ENCODE measurements around the gene DRGX.

Gene DRGX

DNA sequence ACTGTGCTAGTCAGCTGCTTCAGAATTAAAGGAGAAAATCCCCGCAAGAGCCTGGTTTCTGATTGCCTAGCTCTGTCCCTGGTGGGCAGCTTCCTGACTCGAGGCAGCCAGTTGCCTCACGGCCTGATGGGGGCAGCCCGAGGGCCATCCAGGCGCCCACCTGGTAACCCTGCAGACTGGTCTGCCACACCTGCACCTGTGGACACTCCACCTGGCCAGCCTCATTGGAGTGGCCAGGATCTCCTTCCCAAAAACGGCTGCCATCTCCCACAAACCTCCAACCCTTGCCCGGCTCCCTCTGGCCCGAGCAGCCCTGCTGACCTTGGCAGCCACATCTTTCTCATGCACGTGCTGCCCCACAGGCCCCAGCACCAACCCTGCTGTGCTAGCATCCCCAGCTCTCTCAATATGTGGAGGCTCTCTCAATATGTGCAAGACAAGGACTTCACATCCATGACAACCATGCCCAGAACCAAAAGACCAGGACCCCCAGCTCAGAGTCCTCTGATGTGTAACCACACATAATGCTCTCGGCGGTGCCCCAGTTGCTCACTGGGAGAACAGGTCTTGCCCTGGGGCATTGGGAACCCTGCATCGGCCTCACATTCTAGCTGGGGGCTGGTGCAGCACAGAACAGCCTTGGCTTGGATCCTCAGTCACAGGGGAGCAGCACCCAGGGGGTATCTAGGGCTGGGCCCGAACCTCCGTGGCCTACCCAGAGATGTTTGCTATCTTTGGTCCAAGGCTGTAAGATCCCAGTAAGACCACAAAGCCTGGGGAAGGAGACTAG lies 14.6 kb downstream of the DRGX start:
- DNase-seq: no peak

DNA sequence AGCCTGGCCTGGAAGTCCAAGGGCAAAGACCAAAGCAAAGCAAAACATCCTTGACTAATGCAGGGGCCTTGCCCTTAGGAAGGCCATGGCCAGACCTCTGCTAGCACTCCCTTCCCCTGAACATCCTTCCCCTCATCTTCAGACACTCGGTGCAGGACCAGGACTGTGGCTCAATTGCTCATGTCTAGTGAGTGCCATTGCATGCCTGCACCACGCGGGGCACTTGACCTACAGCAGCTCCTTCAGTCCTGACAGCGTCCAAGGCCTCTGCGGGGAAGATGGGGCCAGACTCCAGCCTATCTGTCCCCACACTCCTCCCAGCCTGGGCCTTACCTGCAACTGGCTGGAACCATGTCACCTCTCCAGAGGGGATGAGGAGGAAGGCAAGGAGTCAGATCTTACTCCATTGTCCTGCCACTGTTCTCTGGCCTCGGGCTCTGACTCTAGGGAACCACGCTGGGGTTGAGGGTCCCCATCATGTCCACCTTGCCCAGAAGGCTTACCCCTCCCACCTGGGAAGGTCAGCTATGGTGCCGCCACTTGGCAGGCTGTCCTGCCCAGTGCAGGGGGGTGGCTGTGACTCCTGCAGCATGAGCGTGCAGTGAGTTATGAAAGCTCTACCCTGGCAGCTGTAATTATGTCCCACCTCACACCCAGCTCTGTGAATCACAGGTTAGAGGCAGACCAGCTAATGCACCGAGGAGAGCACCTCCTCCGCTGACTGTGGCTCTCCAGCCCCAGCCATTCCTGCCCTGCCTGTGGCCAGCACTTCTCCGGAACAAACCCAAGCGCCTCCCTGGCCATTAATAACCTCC lies 16.1 kb downstream of the DRGX start:
- no peak for DNase-seq

DNA sequence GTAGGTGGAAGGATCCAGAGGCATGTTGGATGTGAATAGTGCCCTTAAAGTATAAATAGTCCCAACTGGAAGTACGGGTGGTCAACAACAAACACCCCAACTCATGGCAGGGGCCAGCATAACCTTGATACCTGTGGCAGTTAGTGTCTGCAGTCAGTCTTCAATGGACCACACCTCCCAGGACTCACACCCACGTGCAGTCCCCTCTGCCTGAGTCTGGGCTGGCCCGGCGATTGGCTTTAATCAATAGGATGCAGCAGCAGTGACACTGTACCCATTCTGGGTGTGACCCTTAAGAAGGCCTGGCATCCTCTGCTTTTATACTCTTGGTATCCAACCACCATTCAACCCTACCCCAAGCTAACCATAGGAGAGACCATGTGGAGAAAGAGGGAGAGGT lies 18.6 kb downstream of the DRGX start:
- no peak for DNase-seq

DNA sequence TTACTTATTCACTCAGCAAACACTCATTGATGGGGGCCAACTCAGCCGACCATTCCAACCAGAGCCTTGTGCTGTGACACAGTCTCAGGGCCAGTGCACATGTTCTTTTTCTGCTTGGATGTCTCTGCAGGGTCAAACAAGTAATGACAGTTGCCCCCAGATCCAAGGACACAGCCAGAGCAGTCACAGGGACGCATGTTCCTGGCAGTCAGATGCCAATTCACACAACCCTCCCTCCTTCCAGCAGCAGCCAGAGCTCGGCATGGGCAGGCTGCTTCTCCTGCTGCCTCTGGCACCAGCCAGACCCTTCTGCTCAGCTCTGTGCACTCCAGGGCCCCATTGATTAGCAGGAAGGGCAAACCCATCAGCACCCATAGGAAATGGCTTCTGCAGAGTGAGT lies 20.3 kb downstream of the DRGX start:
- no peak for DNase-seq

DNA sequence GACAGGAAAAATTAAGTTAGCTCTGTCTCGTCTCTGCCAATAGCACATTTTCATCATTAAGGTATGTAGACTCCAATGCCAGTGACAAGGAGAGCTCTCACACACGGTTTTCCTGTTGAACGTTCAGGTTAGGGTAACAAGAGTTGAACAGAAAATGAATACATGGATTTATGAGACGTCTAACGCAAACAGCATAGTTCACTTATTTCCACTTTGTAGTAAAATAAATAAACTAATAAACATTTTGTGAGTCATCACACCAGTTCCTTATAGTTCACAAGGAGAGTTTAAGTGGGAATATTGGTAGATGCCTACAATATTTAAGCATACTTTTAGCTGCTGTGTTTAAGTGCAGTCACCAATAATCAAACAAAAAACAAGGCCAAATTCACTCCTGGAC lies 21.1 kb downstream of the DRGX start:
- no peak for DNase-seq

DNA sequence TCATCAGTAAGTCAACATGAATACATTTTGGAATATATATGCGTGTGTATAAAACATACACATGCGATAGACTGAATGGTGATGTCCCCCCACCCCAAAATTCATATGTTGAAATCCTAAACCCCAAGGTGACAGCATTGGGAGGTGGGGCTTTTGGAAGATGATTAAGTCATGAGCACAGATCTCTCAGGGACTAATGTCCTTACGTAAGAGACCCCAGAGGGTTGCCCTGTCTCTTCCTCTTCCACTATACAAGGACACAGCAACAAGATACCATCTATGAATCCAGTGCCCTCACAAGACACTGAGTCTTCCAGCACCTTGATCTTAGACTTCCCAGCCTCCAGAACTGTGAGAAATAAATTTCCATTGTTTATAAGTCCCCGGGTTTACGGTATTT lies 22.5 kb downstream of the DRGX start:
- DNase-seq: no peak

DNA sequence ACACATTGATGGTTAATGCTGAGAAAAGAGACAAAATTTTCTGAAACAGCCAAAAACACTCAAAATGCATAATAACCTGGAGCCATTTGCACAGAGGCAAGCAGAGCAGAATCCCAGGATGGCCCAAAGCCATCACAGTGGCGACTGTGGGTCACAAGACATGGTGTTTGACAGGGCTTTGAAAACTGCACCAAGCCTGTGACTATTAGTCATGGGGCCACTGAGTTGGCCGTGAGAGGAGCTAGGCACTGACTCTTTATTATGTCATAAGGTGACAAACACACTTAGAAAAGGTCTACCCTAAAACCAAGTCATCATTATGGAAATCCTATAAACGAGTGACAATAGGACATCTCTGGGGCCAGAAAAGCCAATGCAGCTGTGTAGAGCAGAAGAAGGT lies 23.9 kb downstream of the DRGX start:
- DNase-seq: no peak

DNA sequence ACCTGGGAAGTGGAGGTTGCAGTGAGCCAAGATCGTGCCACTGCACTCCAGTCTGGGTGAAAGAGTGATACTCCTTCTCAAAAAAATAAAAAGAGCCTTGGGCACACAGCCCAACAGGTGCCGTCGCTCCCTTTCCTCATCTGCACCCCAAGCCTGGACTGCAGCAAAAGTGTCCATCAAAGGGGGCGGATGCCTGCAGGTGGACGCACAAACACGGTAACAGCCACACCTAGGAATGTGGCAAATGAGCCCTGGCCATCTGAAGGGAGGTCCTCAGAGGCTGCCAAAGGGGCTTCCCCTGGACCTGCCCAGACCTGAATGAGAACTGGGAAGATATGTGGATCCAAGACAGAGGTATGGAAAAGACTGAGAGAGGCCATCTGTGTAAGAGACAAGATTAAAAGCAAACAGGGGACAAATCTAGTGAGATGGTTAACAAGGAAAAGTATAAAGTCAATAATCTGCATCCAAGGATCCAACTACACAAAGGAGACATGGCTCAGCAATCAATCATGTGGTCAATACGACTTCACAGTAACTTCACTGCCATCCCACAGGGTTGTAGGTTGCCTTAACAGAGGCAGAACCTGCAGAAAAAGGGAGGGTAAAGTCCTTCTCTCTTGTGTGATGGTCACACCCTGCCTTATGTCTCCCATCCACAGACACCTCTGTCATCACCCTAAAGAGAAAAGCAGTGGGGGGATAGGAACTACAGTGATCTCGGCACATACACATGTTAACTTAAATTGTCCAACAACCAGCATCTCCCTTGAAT lies 25.4 kb downstream of the DRGX start:
- DNase-seq: no peak

DNA sequence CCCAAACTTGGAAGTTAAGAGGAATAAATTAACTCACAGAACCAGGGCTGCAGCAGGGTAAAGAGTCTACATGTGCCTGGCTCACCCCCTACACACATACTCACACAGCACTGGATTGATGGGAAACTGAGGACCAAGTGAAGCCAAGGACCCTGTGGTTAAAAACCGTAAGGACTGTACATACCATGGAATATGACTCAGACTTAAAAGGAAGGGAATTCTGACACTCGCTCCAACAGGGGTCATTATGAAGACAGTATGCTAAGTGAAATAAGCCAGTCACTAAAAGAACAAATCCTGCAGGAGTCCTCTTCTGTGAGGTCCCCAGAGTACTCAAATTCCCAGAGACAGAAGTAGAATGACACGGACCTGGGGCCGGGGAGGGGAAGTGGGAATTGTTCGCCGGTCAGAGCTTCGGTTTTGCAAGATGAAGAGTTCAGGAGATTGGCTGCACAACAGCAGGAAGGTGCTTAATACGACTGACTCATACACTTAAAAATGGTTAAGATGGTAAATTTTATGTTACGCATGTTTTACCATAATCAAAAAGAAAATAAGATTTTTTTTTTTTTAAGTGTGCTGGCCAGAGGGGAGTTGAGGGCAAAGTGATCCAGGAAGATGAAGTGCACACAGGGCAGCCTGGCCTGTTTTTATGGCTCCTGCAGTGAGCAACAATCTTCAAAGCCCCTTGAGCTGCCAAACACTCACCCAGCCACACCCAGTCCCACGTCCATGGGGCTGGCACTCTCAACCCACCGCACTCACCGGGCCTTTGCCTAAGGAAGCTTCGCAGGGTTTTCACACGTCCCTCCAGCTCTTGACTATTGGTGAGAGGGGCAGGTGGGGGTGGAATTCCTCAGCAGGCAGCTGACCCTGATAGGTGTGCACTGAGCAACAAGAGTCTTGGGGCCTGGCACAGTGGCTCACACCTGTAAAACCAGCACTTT lies 26.4 kb downstream of the DRGX start:
- no peak for DNase-seq

DNA sequence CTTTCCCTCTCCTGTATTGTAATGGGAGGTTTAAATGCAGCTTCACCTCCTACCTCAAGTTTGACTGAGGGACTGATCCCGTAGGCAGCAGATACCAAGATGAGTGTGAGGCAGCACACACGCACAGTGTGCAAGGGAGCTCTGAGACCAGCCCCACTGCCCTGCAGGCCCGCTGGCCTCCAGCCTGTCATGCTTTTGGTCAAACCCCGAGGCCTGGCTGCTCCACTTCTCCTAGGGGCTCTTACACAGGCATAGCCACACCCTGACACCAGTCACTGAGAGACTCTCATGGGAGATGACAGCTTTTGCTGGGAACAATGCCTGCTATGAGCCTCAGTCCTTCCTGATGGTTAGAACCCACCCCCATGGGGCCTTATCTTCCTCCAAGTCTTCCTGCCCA lies 27.6 kb downstream of the DRGX start:
- DNase-seq: no peak

DNA sequence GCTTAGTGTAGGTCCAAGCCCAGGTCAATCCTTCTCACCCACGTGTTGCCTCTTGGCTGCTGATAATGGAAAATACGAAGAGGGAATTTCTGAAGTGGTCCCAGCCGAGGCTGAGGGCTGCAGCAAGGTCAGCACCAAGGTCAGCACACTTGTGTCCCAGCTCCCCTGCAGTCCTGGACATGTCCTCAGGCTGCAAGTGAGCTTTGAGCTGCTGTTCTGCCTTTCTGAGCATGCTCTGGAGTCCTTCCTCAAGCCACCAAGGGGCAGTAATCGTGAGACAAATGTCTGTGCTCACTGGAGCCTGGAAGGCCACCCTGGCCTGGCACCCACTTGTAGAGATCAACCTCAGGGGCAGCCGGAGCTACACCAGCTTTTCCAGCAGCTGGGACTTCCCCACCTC lies 28.3 kb downstream of the DRGX start:
- no peak for DNase-seq

DNA sequence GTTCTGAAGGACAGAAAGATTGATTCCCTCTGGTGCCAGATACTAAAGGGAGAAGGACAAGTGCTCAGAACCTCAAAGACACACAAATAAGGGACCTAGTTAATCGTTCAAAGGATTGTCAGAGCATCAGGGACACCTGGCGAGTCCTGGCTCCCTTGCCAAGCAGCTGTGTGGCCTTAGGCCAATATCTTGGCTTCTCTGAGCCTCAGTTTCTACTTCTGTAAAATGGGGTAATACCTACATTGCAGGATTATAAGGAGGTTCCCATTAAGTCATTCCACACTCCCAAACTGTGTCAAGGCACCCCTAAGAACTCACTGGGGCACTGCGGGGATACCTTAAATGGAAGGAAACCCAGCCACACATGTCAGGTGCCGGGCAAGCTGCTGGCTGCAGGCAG lies 29.4 kb downstream of the DRGX start:
- no peak for DNase-seq

DNA sequence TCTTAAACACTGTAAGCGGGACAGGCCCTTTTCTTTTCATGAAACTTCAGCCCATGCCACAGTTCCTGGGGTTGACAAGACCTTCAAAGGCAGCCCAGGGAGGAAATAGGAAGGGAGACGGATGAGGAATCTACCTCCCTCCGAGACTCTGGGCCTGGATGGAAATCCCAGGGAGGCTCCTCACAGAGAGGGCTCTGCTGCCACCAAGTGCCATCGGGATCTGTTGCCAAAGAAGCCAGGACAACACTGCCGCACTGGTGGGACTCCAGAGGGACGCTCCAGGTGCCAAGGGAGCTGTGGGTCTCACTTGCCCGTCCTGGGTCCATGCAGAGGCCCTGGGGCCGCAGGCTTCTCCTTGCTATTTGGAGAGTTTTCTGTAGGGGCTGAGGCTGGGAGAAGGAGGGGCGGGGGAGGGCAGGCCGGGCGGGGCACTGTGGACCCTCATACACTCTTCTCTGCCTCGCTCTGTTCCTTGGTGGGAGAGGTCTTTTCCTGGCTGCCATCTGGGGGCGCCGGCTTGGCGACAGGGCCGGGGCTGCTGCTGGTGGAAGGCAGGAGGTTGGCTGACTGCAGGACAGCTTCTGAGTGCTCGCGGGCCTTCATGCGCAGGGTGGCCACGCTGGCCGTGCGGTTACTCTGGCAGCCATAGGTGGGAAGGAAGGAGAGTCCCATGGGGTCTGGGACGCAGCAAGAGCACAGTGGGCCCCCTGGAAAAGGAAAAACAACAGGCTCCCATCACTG lies 30.0 kb downstream of the DRGX start:
- no peak for DNase-seq

DNA sequence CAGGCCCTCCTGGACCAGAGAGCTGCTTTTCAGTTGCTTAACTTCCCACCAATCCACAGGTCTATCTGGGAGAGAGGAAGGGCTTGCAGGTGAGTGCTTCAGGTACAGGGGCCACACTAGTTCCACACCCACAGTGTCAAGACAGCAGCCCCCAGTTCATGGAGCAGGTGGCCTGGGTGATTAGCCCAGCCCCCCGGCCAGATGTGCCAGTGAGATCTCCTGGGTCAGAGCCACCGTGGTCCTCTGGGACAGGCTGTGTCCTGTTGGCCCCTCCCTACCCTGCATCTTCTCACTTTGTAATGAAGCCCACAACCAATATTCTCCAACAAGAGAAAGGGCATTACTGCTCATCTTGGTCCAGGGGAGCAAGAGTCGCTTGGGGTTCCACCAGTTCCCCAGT lies 30.6 kb downstream of the DRGX start:
- no peak for DNase-seq

DNA sequence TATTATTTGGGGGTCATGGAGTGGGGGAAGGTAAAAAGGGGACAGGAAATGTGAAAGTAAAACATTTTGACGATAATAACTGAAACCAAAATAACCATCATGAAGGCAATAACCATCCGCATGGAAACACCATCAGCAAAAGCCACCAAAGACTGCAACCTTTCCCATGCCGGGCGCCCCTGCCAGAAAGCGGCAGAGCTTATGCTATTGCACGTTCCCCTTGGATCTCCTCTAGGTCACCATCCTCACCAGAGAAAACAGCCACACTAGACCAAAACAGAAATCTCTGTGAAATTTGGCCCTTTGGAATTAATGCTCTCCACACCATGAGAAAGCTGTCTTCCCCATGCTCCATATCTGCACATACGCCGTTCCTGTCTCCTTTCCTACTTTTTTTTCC lies 31.1 kb downstream of the DRGX start:
- no peak for DNase-seq

DNA sequence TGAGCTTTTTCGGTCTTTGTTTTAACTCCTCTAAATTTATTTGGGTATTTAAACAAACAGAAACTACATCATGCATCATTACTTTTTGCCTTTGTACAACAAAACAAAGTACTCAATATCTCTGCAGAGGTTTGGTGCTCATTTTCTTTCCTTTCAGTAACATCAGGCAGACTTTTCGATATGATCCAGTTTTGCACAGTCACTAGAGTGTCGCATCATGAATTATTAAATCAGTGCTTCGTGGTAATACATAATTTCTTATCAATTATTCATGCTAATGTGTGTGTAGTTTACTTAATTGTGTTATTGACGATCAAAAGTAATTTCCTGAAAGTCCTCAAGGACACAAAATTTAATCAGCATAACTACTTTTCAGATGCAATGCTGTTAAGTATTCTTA lies 31.8 kb downstream of the DRGX start:
- no peak for DNase-seq

DNA sequence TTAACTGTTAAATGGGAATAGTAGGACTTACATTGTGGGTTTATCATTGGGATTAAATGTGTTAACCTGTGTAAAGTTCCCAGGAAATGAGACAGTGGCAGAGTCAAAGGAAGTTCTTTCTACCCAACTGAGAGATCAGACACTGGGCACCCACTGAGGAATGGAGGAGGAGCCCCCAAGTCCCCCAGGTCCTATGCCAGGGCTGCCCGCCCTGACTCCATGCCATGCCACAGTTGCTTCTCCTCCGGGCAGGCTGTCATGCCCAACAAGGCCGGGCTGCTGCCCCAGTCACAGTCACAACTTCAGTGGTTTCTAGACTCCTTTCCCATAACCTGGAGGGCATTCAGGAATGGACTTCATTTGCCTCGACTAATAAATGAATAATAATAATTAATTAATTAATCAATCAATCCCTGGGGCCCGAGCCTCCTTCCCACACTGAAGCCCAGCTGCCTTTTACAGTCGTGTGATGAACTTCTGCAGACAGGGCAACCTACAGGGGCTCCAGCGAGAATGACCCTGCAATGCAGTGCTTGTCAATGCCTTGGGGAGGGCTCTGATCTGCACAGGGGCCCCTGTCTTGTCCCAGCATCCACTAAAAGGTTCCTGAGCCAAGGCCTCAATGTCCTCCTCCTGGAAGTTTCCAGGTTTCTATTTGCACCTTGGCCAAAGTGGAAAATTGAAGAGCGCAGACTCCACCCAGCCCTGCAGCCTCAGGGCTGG lies 32.4 kb downstream of the DRGX start:
- no peak for DNase-seq

DNA sequence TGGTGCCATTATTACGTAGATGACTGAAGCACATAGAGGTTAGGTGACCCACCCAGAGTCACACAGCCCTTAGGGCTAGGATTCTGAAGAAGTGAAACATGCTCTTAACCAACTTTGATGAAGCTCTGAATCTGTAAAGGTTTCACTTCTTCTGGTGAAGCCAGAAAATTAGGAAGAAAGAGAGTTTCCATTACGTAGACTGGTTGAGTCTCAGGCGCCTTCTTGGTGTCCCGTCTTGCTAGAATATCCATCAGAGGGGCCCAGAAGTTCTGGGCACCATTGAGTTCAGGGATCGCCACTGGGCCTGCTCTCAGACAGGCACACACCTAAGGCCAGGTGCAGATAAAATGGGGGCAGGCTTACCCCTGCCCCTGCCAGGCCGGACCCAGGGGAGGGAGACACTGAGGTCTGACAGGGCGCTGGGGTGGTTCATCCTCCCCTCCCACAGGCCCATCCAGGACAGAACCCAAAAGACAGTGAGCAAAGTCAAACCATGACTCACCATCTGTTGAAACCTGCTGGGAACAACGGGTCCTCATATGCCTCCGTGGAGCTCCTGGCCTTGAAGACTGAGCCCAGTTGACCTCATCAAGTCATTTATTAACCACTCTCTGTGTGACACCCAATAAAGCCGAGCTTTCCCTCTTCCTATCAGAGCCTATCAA lies 33.2 kb downstream of the DRGX start:
- no peak for DNase-seq

DNA sequence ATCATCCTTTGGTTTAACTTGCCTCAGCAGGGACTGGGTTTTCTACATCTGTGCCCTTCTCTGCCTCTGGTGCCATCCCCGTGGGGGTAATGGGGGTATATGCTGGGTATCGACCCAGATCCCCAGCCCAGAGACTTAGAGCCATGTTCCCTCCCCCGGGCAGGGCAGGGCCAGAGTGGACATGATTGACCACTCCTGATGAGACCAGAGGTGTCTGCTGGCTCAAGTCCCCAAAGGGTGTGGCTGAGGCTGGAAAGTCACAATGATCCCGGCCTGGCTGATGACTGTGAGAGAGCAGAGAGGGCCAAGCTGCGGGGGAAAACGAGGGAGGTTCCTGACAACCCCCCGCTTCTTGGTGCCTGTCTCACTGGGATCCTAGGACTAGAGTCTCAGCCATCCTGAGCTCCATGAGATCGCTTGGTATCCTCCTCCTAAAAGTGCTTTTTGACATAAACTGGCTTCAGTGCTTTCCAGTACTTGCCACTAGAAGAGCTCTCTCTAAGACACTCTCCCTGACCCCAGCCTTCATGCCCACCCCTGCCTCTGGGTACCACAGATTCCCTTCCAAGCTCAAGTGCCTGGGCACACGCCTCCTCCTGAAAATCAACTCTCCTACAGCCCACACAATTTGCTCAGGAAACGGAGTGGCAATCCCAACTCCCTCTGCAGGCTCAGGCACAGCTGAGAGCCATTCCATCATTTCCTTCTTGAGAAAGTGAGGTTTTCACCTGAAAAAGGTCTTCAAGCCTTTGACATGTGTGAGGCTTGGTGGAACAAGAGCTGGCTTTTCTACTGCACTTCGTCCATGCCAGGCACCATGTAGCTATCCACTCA lies 33.9 kb downstream of the DRGX start:
- no peak for DNase-seq

DNA sequence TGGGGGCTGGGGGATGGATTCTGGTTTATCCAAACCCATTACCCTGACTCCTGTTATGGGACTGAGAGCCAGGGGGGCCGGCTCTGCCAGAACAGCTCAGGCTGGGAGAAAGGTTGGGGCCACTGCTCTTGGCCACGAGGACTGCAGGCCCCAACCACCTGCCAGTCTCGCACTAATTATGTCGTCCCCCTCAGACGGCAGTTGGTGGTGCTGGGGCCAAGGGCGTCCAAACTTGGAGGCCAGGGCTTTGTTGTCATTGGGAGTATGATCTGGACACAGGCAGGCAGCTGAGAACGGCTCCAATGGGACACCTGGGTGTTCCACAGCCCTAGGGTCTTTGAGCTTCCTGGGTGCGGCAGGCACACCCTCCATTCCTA lies 34.7 kb downstream of the DRGX start:
- DNase-seq: no peak
